HepG2 (cell line): ENCODE measurements around the gene OSCP1. TPM values are rescaled to one million over a fixed set of nuclear protein-coding genes. Genes with fewer than 3 reads are reported as not detected.
A peak's percentile ranks its signal among the peaks of the same experiment; 100 is the strongest.

Source experiments
- BCL3 ChIP-seq: sonication (generic); formaldehyde crosslinking; IDR thresholded peaks from 2 replicates; pipeline ENCODE4 v1.5.1; 2020; ENCODE audit warnings: mild to moderate bottlenecking, missing genetic modification reagents, moderate library complexity
- GZF1 ChIP-seq: sonication (generic); formaldehyde crosslinking; IDR thresholded peaks from 2 replicates; pipeline ENCODE4 v1.5.1; 2020; ENCODE audit warnings: mild to moderate bottlenecking, missing genetic modification reagents
- KAT8 ChIP-seq: IDR thresholded peaks from 2 replicates; pipeline ENCODE4 v1.6.1; 2016; ENCODE audit warnings: missing genetic modification reagents, missing compliant biosample characterization
- KMT2A ChIP-seq: sonication (generic); formaldehyde crosslinking; IDR thresholded peaks from 2 replicates; pipeline ENCODE4 v1.4.0; 2020; ENCODE audit warnings: missing genetic modification reagents
- ZBTB39 ChIP-seq: sonication (generic); formaldehyde crosslinking; IDR thresholded peaks from 2 replicates; pipeline ENCODE4 v1.5.0; 2020; ENCODE audit warnings: missing genetic modification reagents
- ZNF367 ChIP-seq: sonication (generic); formaldehyde crosslinking; IDR thresholded peaks from 2 replicates; pipeline ENCODE4 v1.4.0; 2020; ENCODE audit warnings: missing genetic modification reagents, borderline replicate concordance
- ZNF569 ChIP-seq: sonication (generic); formaldehyde crosslinking; IDR thresholded peaks from 2 replicates; pipeline ENCODE4 v1.5.0; 2020; ENCODE audit warnings: mild to moderate bottlenecking, missing genetic modification reagents, moderate library complexity, borderline replicate concordance
- ZNF598 ChIP-seq: sonication (generic); formaldehyde crosslinking; IDR thresholded peaks from 2 replicates; pipeline ENCODE4 v1.5.1; 2020; ENCODE audit warnings: mild to moderate bottlenecking, missing genetic modification reagents, borderline replicate concordance
- ZNF687 ChIP-seq: sonication (generic); formaldehyde crosslinking; IDR thresholded peaks from 2 replicates; pipeline ENCODE4 v1.5.1; 2020; ENCODE audit warnings: mild to moderate bottlenecking, missing genetic modification reagents, moderate library complexity
- polyA plus RNA-seq, 8 experiments: library from polyadenylated mRNA; depleted of rRNA in 3 of 8; stranded (reverse) in 7 of 8; unstranded in 1 of 8; fragments of >200 nt; fragmentation: Illumina TruSeq in 4 of 8; extraction: Trizol in 4 of 8; gene quantifications; 2 replicates each; pipeline versions ENCODE4 v1.2.1 to v1.2.3, GENCODE V29; 2011 to 2016; ENCODE audit warnings: low read depth in 4 of 8, missing spikeins in 1 of 8, mixed read lengths in 1 of 8; ENCODE audit not compliant: insufficient read depth in 1 of 8
- total RNA-seq, 5 experiments: library from RNA; depleted of rRNA; stranded (reverse); fragments of >200 nt; fragmentation: Illumina TruSeq; extraction: Trizol; gene quantifications; 2 replicates each; pipeline ENCODE4 v1.2.3, GENCODE V29; 2016; ENCODE audit warnings: low read depth in 1 of 5
- TF ChIP-seq, protein P1 (sequence below): sonication (generic); formaldehyde crosslinking; conservative IDR thresholded peaks from 2 replicates; pipeline ENCODE4 v1.8.0; 2022; ENCODE audit warnings: mild to moderate bottlenecking, moderate library complexity, missing genetic modification reagents
- TF ChIP-seq, protein P2 (sequence below): sonication (generic); formaldehyde crosslinking; IDR thresholded peaks from 2 replicates; pipeline ENCODE4 v1.8.1; 2022; ENCODE audit warnings: mild to moderate bottlenecking, missing genetic modification reagents
- TF ChIP-seq, protein P3 (sequence below): sonication (generic); formaldehyde crosslinking; IDR thresholded peaks from 2 replicates; pipeline ENCODE4 v1.5.0; 2020; ENCODE audit warnings: mild to moderate bottlenecking, missing genetic modification reagents, borderline replicate concordance

Gene OSCP1
- total and polyA plus RNA-seq, 2 of the 13 experiments (the other 11 are each of a cell fraction or from before 2014, with no cell fraction given) = 0.60 to 0.84 TPM

DNA sequence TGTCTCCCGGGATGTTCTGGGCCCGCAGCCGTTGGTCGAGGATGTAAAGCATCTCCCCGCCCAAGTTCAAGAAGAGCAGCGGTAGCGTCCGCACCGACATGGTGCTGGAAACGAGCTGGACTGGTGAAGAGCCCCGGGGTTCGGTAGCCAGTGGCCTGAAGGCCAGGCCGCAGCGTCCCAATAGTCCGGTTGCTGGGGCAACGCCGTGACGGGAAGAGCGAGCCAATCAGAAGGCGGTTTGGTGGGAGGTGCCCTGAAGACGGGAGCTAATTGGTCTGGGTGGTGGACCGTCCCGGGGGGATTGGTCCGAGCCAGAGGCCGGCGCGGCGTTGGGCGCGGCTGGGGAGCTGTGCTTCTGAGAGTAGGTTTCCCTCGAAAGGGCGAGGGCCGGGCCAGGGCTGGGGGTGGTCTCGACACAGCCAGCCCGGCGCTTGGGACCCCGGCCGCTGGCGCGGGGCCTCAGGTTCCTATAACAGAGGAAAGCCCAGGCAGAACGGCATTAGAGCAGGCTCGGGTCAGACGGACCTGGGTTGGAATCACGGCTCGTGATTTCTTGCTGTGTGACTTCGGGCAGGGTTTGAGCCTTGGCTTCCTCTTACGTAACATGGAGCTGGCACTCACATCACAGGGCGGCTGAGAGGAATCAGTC lies at the start of gene OSCP1 (continued):
- TF ChIP-seq, protein P1, sequence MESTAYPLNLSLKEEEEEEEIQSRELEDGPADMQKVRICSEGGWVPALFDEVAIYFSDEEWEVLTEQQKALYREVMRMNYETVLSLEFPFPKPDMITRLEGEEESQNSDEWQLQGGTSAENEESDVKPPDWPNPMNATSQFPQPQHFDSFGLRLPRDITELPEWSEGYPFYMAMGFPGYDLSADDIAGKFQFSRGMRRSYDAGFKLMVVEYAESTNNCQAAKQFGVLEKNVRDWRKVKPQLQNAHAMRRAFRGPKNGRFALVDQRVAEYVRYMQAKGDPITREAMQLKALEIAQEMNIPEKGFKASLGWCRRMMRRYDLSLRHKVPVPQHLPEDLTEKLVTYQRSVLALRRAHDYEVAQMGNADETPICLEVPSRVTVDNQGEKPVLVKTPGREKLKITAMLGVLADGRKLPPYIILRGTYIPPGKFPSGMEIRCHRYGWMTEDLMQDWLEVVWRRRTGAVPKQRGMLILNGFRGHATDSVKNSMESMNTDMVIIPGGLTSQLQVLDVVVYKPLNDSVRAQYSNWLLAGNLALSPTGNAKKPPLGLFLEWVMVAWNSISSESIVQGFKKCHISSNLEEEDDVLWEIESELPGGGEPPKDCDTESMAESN = peak; percentile 47; the same call in 1 of the 2 replicates
- TF ChIP-seq ZNF367 = peak; percentile 77; the same call in 1 of the 2 replicates
- TF ChIP-seq, protein P2, sequence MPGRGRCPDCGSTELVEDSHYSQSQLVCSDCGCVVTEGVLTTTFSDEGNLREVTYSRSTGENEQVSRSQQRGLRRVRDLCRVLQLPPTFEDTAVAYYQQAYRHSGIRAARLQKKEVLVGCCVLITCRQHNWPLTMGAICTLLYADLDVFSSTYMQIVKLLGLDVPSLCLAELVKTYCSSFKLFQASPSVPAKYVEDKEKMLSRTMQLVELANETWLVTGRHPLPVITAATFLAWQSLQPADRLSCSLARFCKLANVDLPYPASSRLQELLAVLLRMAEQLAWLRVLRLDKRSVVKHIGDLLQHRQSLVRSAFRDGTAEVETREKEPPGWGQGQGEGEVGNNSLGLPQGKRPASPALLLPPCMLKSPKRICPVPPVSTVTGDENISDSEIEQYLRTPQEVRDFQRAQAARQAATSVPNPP = peak; percentile 48; the same call in 1 of the 2 replicates
- TF ChIP-seq KAT8 (CRISPR knock-in tag) = 0 out of 2 replicates have a peak, but pooled peaks have one; percentile 58
- peak; percentile 99 for TF ChIP-seq ZNF687 (CRISPR knock-in tag)
- no peak for TF ChIP-seq ZBTB39 (CRISPR knock-in tag)
- TF ChIP-seq ZNF569 (CRISPR knock-in tag) = peak; percentile 46; the same call in 1 of the 2 replicates
- TF ChIP-seq ZNF598 (CRISPR knock-in tag) = 0 out of 2 replicates have a peak, but pooled peaks have one; percentile 43
- TF ChIP-seq GZF1 (CRISPR knock-in tag) = peak; percentile 71; the same call in 1 of the 2 replicates
- peak; percentile 62; the same call in 1 of the 2 replicates for TF ChIP-seq KMT2A
- TF ChIP-seq BCL3 = peak; percentile 57; the same call in 1 of the 2 replicates
- TF ChIP-seq, protein P3, sequence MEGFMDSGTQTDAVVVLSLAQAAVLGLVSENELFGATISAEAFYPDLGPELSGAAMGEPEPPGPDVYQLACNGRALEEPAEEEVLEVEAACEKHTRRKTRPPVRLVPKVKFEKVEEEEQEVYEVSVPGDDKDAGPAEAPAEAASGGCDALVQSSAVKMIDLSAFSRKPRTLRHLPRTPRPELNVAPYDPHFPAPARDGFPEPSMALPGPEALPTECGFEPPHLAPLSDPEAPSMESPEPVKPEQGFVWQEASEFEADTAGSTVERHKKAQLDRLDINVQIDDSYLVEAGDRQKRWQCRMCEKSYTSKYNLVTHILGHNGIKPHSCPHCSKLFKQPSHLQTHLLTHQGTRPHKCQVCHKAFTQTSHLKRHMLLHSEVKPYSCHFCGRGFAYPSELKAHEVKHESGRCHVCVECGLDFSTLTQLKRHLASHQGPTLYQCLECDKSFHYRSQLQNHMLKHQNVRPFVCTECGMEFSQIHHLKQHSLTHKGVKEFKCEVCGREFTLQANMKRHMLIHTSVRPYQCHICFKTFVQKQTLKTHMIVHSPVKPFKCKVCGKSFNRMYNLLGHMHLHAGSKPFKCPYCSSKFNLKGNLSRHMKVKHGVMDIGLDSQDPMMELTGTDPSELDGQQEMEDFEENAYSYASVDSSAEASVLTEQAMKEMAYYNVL (CRISPR knock-in tag) = no peak
